SU-DHL-6 (cell line): ENCODE data around the gene RASGRF1.

Experiments used
- H2AFZ ChIP-seq: fragments of 200-600 bp; sonication (generic); 2 replicates; pipeline ENCODE4 v1.6.1; 2014; ENCODE audit warnings: low read depth, mild to moderate bottlenecking, moderate library complexity, mixed read lengths, antibody characterized with exemption, low read length; ENCODE audit not compliant: severe bottlenecking
- H3F3A ChIP-seq: fragments of 200-600 bp; shearing (Covaris generic); 2 replicates; pipeline ENCODE4 v1.6.0; 2016; ENCODE audit warnings: antibody characterized with exemption, mild to moderate bottlenecking; ENCODE audit not compliant: insufficient read depth
- H3K27ac ChIP-seq: fragments of 200-600 bp; sonication (generic); 2 replicates; pipeline ENCODE4 v1.5.1; 2016; ENCODE audit warnings: low read depth, mild to moderate bottlenecking, low read length, moderate library complexity, mixed read lengths
- H3K27me3 ChIP-seq: fragments of 200-600 bp; sonication (generic), shearing (Covaris generic); 2 replicates; pipeline ENCODE4 v1.6.0; 2014; ENCODE audit warnings: mild to moderate bottlenecking, low read length
- H3K36me3 ChIP-seq: fragments of 200-600 bp; sonication (generic); 2 replicates; pipeline ENCODE4 v1.6.1; 2014; ENCODE audit warnings: mild to moderate bottlenecking, low read length, mixed read lengths
- H3K4me2 ChIP-seq: fragments of 300-600, 200-600 bp; shearing (Covaris generic), sonication (generic); 2 replicates; pipeline ENCODE4 v1.6.0; 2014; ENCODE audit warnings: low read length, low read depth, mild to moderate bottlenecking; ENCODE audit not compliant: poor library complexity, severe bottlenecking
- H3K4me3 ChIP-seq: fragments of 200-600 bp; sonication (generic); 2 replicates; pipeline ENCODE4 v1.5.1; 2014; ENCODE audit warnings: antibody characterized with exemption, low read length, mild to moderate bottlenecking, mixed read lengths; ENCODE audit not compliant: insufficient read depth, poor library complexity, severe bottlenecking
- H3K79me2 ChIP-seq: fragments of 200-600 bp; sonication (generic); 2 replicates; pipeline ENCODE4 v1.6.1; 2014; ENCODE audit warnings: mild to moderate bottlenecking, low read length, moderate library complexity; ENCODE audit not compliant: insufficient read depth
- H3K9ac ChIP-seq: fragments of 200-600 bp; sonication (generic); 2 replicates; pipeline ENCODE4 v1.7.0; 2014; ENCODE audit warnings: mild to moderate bottlenecking, low read length
- H3K9me2 ChIP-seq: fragments of 200-600 bp; sonication (generic); replicated peaks from 2 replicates; pipeline ENCODE4 v1.6.1; 2014; ENCODE audit warnings: low read length; ENCODE audit not compliant: insufficient read depth
- H3K9me3 ChIP-seq: fragments of 200-600 bp; sonication (generic); 2 replicates; pipeline ENCODE4 v1.6.1; 2014; ENCODE audit warnings: low read length, mixed read lengths; ENCODE audit not compliant: insufficient read depth
- H4K20me1 ChIP-seq: fragments of 200-600 bp; sonication (generic); 2 replicates; pipeline ENCODE4 v1.6.1; 2014; ENCODE audit warnings: low read depth, mild to moderate bottlenecking, antibody characterized with exemption, low read length, moderate library complexity, mixed read lengths
- EZH2phosphoT487 ChIP-seq: fragments of 200-600 bp; sonication (generic), shearing (Covaris generic); conservative IDR thresholded peaks from 2 replicates; pipeline ENCODE4 v1.6.1; 2018; ENCODE audit warnings: mild to moderate bottlenecking, antibody characterized with exemption, low read length, moderate library complexity, mixed read lengths
- TF ChIP-seq, protein P1 (sequence below): fragments of 200-600 bp; sonication (generic); IDR thresholded peaks from one replicate; pipeline ENCODE4 v1.5.1; 2017; ENCODE audit warnings: antibody characterized with exemption, mild to moderate bottlenecking, low read length, moderate library complexity; ENCODE audit not compliant: insufficient read depth, poor library complexity, severe bottlenecking

Gene RASGRF1

DNA sequence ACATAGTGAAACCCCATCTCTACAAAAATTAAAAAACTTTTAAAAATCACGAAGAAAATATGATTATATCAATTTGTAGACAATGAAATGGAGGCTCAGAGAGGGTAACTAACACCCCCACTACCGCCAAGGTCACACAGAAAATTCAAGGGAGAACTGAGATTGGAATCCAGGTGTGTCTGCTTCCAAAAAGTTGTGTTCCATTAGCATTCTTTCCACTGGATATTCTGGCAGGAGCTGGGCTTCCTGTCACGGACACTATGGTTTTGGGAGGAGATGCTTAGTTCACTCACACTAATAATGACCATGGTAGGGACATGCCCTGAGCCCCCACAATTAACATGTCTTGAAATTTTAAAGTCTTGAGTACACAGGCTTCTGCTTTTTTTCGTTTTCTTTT lies 174.5 kb downstream of the RASGRF1 start:
- H4K20me1 ChIP-seq = no peaks in the 10 kb centered on the region
- H3K4me3 ChIP-seq = no peak overlapping the region
- no peak overlapping the region for H3K27ac ChIP-seq
- no peak overlapping the region for H3K4me2 ChIP-seq
- no peaks in the 10 kb centered on the region for H3K79me2 ChIP-seq
- H2AFZ ChIP-seq = no peak overlapping the region
- H3K36me3 ChIP-seq = peaks cover 12% of the 10 kb centered on the region; the same call in 1 of the 2 replicates
- no peaks in the 10 kb centered on the region for H3F3A ChIP-seq
- no peak overlapping the region for H3K9ac ChIP-seq
- TF ChIP-seq, protein P1, sequence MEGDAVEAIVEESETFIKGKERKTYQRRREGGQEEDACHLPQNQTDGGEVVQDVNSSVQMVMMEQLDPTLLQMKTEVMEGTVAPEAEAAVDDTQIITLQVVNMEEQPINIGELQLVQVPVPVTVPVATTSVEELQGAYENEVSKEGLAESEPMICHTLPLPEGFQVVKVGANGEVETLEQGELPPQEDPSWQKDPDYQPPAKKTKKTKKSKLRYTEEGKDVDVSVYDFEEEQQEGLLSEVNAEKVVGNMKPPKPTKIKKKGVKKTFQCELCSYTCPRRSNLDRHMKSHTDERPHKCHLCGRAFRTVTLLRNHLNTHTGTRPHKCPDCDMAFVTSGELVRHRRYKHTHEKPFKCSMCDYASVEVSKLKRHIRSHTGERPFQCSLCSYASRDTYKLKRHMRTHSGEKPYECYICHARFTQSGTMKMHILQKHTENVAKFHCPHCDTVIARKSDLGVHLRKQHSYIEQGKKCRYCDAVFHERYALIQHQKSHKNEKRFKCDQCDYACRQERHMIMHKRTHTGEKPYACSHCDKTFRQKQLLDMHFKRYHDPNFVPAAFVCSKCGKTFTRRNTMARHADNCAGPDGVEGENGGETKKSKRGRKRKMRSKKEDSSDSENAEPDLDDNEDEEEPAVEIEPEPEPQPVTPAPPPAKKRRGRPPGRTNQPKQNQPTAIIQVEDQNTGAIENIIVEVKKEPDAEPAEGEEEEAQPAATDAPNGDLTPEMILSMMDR = no peak
- no peak for TF ChIP-seq EZH2phosphoT487
- H3K9me3 ChIP-seq = no peaks in the 10 kb centered on the region
- no peaks in the 10 kb centered on the region for H3K27me3 ChIP-seq
- H3K9me2 ChIP-seq = no peaks in the 10 kb centered on the region

GRCh38 chr15:78915341-78916087 lies 175.1 kb downstream of the RASGRF1 start:
- H3K9me2 ChIP-seq = no peaks in the 10 kb centered on the region
- no peaks in the 10 kb centered on the region for H3K27me3 ChIP-seq
- no peaks in the 10 kb centered on the region for H3F3A ChIP-seq
- no peak overlapping the region for H2AFZ ChIP-seq
- H3K4me3 ChIP-seq = no peak overlapping the region
- no peak overlapping the region for H3K27ac ChIP-seq
- H3K36me3 ChIP-seq = peaks cover 13% of the 10 kb centered on the region
- H3K79me2 ChIP-seq = 0 out of 2 replicates have a peak, but pooled peaks cover 4% of the 10 kb centered on the region
- H3K9me3 ChIP-seq = no peaks in the 10 kb centered on the region
- no peak overlapping the region for H3K4me2 ChIP-seq
- no peaks in the 10 kb centered on the region for H4K20me1 ChIP-seq
- no peak overlapping the region for H3K9ac ChIP-seq
- TF ChIP-seq EZH2phosphoT487 = no peak
- TF ChIP-seq, protein P1 = no peak

DNA sequence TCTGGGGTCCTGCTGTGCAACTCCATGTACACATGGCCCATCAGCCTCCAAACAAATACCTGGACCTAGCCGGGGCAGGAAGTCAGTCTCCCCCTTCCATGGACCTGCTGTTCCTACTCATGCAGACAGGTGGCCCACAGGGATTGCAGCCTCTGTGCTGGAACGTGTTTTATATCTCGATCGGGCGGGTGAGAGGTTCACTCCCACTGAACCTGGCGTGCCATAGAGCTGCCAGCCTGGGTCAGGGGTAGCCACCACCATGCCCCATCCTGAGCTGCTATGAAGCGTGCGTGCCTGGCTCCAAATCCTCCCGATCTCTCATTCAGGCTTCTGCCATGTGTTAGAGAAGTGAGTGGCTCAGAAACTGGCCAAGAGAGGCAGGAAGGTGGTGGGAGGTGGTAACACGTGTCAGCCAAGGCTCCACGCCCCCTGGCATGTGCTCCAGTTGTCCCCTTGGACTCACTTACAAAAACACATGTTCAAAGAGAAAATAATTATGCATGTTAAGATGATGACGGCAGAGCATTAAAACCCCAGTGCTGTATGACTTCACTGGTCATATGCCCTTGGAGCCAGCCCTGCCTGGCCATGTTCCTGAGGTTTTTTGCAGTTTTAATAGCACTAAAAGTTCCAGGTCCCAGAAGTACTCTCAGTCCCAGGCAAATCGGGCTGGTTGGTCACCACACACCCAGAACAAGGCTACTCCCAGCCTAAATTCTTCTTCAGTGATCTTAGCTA lies 176.4 kb downstream of the RASGRF1 start:
- Histone ChIP-seq H3K9ac (no peak overlapping the region), H3K4me2 (no peak overlapping the region), H3K27ac (no peak overlapping the region), H4K20me1 (no peaks in the 10 kb centered on the region), H3K9me3 (no peaks in the 10 kb centered on the region), H3K9me2 (no peaks in the 10 kb centered on the region), H3F3A (peaks cover 2% of the 10 kb centered on the region; the same call in 1 of the 2 replicates), H3K36me3 (peaks cover 10% of the 10 kb centered on the region), H2AFZ (no peak overlapping the region), H3K27me3 (no peaks in the 10 kb centered on the region), H3K79me2 (0 out of 2 replicates have a peak, but pooled peaks cover 5% of the 10 kb centered on the region), H3K4me3 (no peak overlapping the region)
- TF ChIP-seq EZH2phosphoT487 = no peak
- TF ChIP-seq, protein P1 = no peak
